HG02884 (cell line): ENCODE measurements around the gene VWF.

Source experiments
- ATAC-seq: cut with Tn5 transposase; IDR thresholded peaks from one replicate; pipeline ENCODE4 v1.9.1; 2021; ENCODE audit warnings: mild to moderate bottlenecking, moderate library complexity; ENCODE audit not compliant: unreplicated experiment

The VWF gene

DNA sequence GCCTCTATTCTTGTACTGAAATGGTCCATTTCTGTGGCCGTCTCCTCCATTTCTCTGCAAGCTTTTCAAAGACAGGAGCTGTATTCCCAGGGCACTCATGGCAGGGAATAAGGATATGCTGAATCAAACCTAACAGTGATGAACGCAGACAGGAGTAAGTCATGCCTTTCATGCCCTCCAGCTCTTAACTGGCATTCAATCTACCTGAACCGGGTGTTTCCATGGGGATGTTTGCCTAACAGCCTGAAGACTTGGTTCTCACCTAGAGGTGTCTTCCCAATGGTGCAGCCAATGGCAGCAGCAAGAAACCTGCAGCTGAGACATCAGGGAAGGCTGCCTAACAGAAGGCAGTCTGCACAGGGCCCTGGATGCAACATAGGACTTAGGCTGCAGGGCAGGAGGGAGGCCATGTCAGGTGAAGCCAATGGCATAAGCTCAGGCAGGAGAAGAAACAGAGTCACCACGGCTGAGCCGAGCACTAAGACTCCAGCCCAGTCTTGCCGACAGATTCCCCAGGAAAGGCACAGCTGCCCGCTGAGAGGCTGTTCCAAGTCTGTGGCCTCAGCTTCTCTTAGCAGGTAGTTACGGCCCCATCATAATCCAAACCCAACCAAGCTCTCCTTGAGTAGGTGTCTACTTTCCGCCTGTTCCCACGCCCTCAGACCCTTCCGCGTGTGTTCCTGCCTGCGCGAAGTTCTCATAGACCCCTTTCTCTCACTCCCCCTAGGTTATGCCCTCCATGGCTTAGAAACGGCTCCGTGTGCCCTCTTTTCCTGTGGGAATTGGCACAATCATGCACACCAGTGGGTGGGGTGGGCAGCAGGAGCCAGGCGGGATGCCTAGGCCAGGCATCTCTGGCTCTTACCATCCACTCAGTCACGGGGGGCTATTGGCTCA, 44.1 kb downstream of the VWF start:
- no peak for ATAC-seq

DNA sequence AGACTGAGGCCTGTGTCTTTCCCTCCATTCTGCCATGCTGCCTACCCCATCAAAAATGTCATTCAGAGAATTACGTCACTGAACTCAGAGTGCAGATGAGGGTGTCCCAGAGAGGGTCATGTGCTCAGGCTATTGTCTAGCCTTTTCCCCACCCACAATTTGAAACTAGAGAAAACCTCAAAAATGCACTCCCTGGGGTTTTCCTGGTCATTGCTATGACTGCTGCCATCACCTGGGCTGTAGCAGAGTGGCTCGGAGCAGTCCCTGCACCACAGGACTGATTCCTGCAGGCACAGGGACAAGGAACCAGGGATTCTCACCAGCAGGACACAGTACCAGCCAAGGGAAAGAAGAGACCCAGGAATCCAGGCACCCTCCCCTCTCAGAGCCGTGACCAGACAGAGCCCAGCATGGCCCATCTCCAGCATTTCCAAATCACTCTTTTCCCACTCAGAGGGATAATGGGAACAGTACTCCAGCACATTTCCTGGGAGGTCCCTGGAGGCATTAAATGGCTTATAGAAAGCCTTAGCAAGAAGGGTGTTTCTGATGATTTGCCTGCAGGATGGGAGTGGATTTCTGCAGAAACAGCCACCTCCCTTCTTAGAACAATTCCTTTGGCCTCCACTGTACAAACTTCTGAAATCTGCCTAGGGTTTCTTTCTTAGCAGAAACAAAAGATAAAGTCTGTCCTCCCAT, 45.9 kb downstream of the VWF start:
- ATAC-seq: no peak

DNA sequence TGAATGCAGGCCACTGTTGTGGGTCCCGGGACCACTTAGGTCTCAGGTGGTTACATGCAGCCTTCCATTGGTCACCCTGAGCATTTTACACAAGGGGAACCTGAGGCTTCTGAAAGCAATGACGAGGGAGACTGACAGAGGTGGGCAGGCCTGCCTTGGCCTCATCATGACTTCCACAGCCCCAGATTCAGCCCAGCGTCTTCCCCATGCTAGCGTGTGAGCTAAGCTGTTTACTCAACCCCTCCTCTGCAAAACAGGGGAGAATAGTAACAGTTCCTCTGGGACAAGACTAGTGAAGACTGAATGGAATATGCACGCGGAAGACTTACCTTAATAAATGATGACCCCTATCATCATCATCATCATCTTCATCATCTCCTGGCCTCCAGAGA, 46.8 kb downstream of the VWF start:
- ATAC-seq: no peak

DNA sequence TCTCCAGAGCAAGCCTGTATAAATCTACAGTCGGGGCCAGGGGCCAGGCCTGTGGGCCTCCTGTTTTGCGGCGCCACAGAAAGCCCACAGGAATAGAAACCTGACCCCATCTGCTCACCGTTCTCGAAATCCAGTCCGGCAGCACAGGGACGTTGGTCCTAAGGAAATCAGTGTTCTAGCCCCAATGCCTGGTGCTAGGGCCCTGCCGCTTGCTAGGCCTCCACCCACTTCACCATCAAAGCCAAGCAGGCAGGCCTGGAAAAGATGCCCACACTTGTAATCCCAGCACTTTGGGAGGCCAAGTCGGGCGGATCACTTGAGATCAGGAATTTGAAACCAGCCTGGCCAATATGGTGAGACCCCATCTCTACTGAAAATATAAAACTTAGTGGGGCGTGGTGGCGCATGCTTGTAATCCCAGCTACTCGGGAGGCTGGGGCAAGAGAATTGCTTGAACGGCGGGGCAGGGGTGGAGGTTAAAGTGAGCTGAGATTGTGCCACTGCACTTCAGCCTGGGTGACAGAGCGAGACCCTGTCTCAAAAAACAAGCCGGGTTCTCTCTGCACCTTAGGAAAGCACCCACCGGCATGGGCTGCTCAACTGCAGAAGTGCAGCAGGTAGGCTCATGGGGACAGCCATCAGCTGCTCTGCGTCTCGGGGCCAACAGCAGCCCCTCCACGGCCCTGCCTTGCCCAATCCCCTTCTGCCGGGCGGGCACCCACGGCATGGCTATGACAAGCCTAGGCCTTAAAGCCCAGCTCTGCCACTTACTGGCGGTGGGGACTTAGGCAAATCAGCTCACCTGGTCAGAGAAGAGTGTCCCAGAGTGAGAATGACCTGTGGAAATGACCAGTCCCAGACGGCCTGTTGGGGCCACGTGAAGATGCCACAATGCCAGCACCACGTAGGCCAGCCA, 47.4 kb downstream of the VWF start:
- ATAC-seq: no peak

DNA sequence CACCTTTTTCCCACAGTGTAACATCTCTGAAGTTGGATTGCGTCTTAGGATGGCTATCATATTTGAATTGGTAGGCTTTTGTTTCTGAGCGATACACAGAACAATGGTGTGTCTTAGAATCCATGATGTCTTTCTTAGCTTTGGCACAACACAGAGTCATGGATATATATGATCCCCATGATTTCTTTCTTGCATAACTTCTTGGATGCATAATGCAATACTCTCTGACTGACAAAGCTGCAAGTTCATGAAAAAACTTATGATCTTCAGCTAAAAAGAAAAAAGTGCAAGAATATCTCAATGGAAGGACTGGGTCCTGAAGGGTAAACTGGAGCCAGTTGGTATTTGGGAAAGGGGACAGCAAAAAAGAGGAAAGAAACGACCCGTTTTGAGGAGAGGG, 48.1 kb downstream of the VWF start:
- no peak for ATAC-seq

- no peak for ATAC-seq
Measured at GRCh38 chr12:6074979-6075585, 49.4 kb downstream of the VWF start.

DNA sequence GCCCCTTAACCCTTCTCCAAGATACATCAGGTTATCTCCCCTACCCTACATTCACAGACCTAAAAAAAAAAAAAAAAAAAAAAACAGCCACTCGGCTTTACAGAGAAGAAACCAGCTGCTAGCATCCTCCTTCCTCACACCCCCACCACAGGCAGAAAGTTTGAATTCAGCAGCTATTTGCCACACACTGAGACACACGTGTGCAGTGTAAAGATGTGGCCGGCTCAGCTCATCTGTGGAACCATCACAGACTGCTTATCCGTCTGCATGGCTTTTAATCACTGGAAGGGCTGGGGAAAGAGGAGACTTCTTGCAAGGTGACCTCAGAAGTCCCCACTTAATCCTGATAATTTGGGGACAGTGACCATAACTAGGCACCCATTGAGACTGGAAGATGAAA, 50.0 kb downstream of the VWF start:
- no peak for ATAC-seq

DNA sequence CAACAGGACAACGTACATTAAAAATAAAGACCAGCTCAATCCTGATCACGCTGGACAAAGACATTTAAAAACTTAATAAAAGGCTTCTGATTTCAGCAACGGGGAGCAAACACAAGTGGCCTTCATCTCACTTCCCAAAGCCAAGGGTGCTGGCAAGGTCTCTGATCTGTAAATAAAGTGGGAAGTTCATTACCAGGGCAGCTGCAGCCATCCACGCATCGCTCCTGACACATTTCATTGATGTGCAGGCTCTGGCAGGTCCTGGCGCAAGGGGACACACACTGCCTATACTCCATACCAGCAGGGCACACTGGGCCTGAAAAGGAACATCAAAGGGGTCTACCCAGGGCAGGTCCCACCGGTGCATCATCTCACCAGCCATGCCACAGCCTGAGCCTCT, 51.0 kb downstream of the VWF start:
- no peak for ATAC-seq

DNA sequence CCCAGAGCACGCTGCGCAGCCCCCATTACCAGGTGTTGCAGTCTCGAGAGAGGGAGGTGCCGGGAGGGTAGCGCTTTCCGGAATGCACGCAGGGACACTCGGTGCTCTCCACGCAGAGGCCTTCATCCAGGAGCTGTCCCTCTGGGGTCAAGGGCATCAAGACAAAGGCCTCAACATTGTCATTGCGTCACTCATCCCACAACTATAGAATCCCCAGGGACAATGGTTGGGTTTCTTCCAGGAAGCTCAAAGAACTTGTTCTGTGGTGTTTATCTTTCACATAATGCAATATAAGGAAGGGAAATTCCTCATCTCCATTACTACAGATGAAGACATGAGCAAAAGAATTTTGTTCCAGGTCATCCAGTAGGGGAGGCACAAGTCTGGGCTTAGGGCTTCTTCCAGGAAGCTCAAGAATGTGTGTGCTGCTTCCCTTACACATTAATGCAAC, 52.1 kb downstream of the VWF start:
- no peak for ATAC-seq

GRCh38 chr12:6071589-6071988, 52.9 kb downstream of the VWF start:
- ATAC-seq: no peak

DNA sequence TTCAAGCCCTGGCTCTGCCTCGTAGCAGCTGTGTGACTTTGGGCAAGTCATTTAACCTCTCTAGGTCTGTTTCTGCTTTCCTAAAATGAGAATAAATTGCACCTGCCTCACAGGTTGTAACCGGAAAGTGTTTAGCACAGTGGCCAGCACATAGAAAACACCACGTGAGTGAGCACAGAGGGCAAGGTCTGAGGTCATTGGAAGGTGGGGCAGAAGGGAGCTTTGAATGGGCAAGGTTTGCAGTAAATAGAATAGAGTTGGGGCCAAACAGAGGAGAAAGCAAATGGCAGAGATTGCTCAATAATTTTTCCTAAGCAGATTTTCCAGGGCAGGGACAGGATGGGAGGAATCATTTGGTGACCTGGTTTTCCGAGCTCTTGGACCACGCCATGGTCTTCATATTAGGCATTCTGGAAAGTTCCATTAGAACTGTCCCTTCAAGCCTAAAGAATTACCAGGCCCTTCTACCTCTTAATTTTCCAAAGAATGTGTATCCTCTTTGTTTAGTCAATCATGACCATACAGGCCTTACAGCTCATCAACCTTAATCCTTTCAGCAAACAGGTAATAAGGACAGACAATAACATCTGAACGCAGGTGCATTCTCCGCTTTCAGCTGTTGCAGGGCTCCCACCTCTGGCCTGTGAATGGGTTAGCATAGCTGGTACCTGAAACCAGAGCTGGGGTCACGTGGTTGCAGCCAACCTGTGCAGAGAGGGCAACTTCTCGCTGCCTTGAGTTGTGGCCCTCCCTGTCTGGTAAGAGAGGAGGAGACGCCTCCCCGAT, 53.8 kb downstream of the VWF start:
- no peak for ATAC-seq

GRCh38 chr12:6069437-6070093, 54.9 kb downstream of the VWF start:
- ATAC-seq: no peak

- no peak for ATAC-seq
Measured at GRCh38 chr12:6068227-6068626, 56.2 kb downstream of the VWF start.

GRCh38 chr12:6067152-6067916, 57.1 kb downstream of the VWF start:
- ATAC-seq: no peak

DNA sequence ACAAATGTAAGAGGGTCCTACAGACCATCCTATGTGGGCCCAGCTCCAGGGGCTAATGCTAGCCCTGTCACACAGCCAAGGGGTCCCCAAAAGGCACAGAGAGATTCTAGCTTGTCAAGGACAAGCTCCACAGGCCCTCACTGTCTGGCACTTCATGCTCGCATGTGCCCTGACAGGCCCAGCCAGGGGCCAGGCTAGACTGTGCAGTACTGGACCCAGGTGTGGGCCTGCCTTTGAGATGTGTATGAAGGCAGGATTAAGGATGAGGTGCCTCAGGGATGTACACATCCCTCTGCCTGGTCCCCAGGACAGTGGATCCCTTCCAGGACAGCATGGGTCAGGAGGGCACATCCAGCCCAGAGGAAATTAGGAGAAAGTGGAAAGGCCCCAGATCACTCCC, 57.8 kb downstream of the VWF start:
- ATAC-seq: no peak

GRCh38 chr12:6065863-6066199, 58.6 kb downstream of the VWF start:
- no peak for ATAC-seq

- ATAC-seq: no peak
Measured at GRCh38 chr12:6065131-6065862, 59.2 kb downstream of the VWF start.
